Subcutaneous adipose tissue (tissue), 4 donors: ENCODE results near the gene C19orf38. TPM values are rescaled to one million over a fixed set of nuclear protein-coding genes. Genes with fewer than 3 reads are reported as not detected.

Experiments used
- CTCF ChIP-seq: fragments of 450-650 bp; IDR thresholded peaks from one replicate; pipeline ENCODE4 v1.5.1; 2016; ENCODE audit warnings: low read depth, mild to moderate bottlenecking, control low read depth, antibody characterized with exemption, moderate library complexity
- total RNA-seq, 4 donors: library from RNA; depleted of rRNA; stranded (reverse); fragments of >200 nt; gene quantifications; one replicate each; pipeline ENCODE4 v1.1.0, GENCODE V29; 2016

Gene C19orf38
- total RNA-seq, 4 donors from 2014 or later: 0.98 to 16.7 (median 5.1) TPM; not detected in 1

GRCh38 chr19:10870501-10870954 lies 22.3 kb downstream of the C19orf38 start:
- TF ChIP-seq CTCF: no peak

GRCh38 chr19:10870955-10871603 lies 22.9 kb downstream of the C19orf38 start, which contains the start of gene CARM1:
TSS of gene CARM1 (plus strand) at chr19:10871553. CDS start at chr19:10871703, 150 bp downstream.
- TF ChIP-seq CTCF: no peak

- TF ChIP-seq CTCF: no peak
Observed at GRCh38 chr19:10871711-10872545, 23.7 kb downstream of the C19orf38 start.

GRCh38 chr19:10872546-10873107 lies 24.4 kb downstream of the C19orf38 start:
- no peak for TF ChIP-seq CTCF

GRCh38 chr19:10874024-10874423 lies 25.8 kb downstream of the C19orf38 start:
- TF ChIP-seq CTCF: no peak

- TF ChIP-seq CTCF: no peak
Observed at GRCh38 chr19:10876459-10877240, 28.4 kb downstream of the C19orf38 start.
